GM12864 (cell line): ENCODE measurements around the gene FASN.
"Not testable (repeated sequence)": the region's sequence is repeated elsewhere in the genome, so short reads cannot be mapped to it uniquely, and the experiment has no call there.

Experiments used
- DNase-seq: peaks from one replicate; pipeline ENCODE4 v3.0.0-alpha.2; 2011; ENCODE audit warnings: low read depth
- H3K4me3 ChIP-seq: 2 replicates; pipeline ENCODE4 v1.5.1; 2011; ENCODE audit warnings: mild to moderate bottlenecking, low read depth, low read length, control low read depth
- TF ChIP-seq, protein P1 (sequence below): IDR thresholded peaks from 2 replicates; pipeline ENCODE4 v1.5.1; 2011; ENCODE audit warnings: low read depth, mild to moderate bottlenecking, moderate library complexity, low read length, control low read depth, inconsistent platforms; ENCODE audit errors: missing control alignments

Gene FASN

DNA sequence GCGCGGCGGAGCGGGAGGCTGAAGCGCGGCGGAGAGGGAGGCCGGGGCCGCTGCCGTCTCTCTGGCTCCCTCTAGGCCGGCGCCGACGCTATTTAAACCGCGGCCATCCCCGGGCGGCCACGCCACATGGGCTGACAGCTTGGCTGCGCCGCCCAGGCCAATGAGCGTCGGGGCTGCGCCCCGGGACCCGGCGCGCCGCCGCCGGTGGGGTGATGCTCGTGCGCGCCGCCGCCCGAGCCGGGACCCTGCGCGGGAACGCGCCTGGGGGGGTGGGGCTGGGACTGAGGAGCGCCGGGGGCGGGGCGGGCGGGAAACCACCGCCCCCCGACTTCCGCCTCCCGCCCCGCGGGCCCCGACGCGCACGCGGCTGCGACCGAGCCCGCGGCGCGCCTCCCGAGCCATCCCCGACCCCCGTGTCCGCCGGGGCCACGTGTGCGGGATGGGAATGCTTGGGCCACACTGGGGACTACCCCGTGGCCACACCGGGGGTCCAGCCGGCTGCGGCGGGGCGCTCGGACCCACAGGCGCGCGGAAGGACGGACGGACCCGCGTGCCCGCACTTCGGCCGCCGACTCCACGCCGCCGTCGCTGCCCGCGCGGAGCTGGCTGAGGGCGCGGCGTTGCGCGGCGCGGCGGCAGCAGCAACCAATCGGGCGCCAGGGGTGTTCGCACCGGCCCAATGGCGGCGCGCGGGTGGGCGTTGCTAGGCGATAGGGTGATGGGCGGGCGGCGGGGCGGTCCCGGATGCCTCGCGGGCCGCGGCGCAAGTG is at the start of gene FASN:
FASN (minus strand) TSS at position 68 of the 770 bp plus-strand sequence. CDS start 1,791 bp downstream, outside the sequence.
- peak; percentile 75 for DNase-seq
- peak within 1 kb of the TSS; percentile 89 for H3K4me3 ChIP-seq
- TF ChIP-seq, protein P1, sequence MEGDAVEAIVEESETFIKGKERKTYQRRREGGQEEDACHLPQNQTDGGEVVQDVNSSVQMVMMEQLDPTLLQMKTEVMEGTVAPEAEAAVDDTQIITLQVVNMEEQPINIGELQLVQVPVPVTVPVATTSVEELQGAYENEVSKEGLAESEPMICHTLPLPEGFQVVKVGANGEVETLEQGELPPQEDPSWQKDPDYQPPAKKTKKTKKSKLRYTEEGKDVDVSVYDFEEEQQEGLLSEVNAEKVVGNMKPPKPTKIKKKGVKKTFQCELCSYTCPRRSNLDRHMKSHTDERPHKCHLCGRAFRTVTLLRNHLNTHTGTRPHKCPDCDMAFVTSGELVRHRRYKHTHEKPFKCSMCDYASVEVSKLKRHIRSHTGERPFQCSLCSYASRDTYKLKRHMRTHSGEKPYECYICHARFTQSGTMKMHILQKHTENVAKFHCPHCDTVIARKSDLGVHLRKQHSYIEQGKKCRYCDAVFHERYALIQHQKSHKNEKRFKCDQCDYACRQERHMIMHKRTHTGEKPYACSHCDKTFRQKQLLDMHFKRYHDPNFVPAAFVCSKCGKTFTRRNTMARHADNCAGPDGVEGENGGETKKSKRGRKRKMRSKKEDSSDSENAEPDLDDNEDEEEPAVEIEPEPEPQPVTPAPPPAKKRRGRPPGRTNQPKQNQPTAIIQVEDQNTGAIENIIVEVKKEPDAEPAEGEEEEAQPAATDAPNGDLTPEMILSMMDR, result peak; percentile 29

- DNase-seq, result peak; percentile 27
- TF ChIP-seq, protein P1, result no peak
- no peak overlapping the region for H3K4me3 ChIP-seq
Measured at GRCh38 chr17:82146663-82147654, 48.9 kb upstream of the FASN start.

DNA sequence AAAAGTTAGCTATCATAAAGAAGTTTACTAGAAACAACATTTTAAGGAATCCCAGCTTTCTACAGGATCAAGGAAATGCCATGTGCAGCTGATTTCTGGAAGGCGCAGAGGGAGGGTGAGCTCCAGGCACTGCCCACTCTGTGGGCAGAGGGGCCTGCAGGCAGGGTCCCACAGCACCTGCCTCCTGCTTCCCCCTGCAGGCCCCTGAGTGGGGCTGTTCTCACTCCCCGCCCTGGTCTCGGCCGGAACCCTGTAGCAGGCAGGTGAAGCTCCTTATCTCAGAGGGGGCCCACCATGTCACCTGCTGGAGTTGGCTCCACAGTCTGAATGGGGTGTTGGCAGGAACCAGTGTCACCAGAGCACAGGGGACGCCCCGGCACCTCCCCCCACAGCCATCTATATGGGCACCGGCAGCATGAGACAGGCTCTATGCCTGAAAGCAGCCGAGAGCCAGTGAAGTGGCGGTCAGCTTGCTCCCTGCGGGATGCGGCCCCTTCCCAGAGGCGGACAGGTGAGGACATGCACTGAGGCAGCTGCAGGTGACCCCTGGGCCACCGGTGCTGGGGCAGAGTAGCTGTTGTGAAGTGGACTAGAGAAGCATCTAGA is 47.6 kb upstream of the FASN start:
- no peak for DNase-seq
- H3K4me3 ChIP-seq, result no peak overlapping the region
- TF ChIP-seq, protein P1, result no peak

GRCh38 chr17:82143333-82143732 is 45.3 kb upstream of the FASN start:
- no peak for DNase-seq
- TF ChIP-seq, protein P1, result no peak

GRCh38 chr17:82139961-82140360 is 41.9 kb upstream of the FASN start:
- DNase-seq, H3K4me3 ChIP-seq: not testable (repeated sequence)

More at GRCh38 chr17:82143333-82143732, 45.3 kb upstream of the FASN start:
- no peak overlapping the region for H3K4me3 ChIP-seq

DNA sequence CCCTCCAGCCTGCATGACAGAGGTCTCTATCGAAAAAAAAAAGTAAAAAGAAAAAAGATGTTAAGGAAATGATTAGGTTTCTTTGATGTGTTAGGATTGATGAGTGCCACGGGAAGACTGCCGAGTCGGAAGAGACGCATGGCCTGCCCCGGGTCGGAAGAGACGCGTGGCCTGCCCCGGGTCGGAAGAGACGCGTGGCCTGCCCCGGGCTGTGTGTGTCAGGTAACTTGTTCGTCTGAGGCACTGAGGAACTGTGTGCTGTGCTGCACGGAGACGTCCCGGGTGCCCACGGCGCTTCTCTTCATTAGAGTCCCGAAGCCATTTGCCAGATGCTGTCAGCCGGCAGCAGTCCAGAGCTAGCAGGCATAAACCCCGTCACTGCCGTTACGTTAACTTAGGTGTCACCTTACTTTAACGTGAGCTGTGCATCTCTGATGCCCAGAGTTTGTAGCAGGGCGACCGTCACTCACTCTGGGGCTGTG is 40.5 kb upstream of the FASN start:
- TF ChIP-seq, protein P1, result no peak
- DNase-seq, result no peak
- H3K4me3 ChIP-seq, result no peak overlapping the region
